HG03064 (cell line): ENCODE measurements around the gene ZNF514.
"Not testable (repeated sequence)": the region's sequence is repeated elsewhere in the genome, so short reads cannot be mapped to it uniquely, and the experiment has no call there.

Experiments used
- ATAC-seq: cut with Tn5 transposase; IDR thresholded peaks from one replicate; pipeline ENCODE4 v1.9.1; 2021; ENCODE audit warnings: low read depth; ENCODE audit not compliant: unreplicated experiment

Gene ZNF514

DNA sequence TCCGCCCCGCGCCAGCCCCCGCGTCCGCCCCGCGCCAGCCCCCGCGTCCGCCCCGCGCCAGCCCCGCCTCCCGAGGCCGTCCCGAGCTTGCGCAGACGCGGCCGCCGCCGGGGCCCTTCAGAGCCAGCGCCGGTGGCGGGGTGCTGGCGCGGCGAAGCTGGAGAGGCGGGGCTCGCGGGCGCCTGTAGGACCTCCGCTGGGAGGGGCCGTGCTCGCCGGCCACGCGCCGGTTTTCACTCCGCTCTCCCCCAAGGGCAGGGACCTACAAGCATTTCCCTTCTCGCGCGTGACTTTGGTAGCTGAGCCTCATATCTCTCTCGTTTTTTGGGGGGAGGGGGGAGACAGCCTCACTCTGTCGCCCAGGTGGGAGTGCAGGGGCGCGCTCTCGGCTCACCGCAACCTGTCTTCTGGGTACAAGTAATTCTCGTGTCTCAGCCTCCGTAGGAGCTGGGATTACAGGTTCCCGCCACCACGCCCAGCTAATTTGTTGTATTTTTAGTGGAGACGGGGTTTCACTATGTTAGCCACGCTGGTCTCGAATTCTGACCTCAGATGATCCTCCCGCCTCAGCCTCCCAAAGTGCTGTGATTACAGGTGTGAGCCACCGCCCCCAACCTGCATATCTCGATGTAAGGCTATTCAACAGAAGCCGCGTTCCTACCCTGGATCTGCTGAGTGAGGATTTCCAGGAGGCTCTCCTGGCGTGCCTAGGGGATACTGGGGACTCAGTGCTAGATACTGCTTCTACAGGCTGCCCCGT, at the start of gene ZNF514:
Gene ZNF514 (minus strand): TSS at position 159 of the 760 bp plus-strand sequence. CDS start 6,595 bp downstream, outside the sequence.
- peak; percentile 75 for ATAC-seq

DNA sequence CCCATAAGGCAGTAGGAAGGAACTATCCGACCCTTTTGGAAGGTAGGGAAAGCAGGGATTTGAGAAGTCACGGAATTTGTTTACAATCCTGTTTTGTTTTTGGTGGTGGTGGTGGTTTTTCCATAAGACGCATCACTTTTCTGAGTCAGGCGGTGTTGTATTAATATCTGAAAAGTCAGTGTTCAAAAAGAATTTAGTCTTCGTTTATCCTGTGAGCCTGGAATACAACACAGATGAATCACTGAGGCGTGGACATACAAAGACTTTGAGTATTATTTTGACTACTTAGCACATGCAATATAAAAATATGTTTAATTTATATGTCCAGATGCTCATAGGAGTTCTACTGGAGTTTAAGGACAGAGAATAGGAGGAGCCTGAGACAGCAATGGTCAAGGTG, 48.5 kb upstream of the ZNF514 start:
- ATAC-seq, result no peak

DNA sequence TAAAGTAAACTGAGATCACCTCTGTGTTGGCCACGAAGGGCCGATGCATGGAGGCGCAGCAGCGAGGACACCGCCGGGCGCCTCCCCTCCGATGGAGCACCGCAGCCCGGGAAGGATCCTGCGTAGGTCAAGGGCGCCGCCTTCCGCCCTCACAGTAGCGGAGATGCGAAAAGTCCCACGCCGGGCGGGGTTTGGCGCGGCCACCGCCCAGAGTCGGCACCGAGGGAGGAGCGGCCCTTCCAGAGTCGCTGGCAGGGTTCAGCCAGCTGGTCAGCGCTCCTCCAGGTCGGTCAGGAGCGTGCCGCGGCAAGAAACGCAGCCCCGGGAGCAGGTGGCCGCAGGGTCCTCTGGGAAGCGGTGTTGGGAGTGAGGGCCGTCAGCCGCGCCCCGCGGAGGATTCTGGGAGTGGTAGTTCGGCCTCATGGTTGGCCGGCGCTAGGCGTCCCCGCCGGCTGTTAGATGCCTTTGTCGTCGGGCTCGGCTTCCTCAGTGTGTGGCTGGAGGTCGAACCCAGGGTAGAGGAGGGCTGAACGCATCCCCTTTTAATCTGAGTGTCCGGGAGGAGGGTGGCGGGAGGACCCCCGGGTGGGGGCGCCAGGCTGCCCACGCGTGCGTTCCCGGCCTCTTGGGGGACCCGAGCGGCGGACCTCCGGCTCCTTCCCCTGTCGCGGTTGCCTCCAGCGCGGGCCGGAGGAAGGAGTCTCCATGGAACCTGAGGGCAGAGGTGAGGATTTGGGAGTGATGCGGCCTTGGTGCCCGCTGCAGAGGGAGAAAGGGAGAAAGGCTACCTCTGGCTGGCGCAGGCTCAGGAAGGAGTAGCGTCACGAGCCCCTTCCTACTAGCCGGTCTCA, 47.7 kb upstream of the ZNF514 start, which contains the start of gene ZNF892:
Gene ZNF892 (plus strand): TSS at position 411 of the 851 bp plus-strand sequence. CDS start 295 bp downstream, at position 706.
- ATAC-seq, result peak; percentile 88

DNA sequence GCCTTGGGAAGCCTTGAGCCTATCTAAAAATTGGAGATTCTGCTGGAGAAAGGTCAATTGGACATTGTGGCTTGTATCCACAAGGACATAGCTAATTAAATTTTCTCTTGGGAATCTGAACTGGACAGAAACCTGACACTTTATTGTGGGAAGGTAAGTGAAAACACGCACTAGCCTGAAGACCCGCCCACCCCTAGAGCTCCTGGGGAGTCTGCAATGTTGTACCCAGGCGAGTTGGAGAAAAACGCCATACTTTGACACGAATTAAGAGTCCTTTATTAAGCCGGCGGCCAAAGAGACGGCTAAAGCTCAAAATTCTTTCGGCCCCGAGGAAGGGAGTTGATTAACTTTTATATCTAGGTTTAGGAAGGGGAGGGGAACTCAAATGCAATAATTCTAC, 46.4 kb upstream of the ZNF514 start:
- no peak for ATAC-seq

DNA sequence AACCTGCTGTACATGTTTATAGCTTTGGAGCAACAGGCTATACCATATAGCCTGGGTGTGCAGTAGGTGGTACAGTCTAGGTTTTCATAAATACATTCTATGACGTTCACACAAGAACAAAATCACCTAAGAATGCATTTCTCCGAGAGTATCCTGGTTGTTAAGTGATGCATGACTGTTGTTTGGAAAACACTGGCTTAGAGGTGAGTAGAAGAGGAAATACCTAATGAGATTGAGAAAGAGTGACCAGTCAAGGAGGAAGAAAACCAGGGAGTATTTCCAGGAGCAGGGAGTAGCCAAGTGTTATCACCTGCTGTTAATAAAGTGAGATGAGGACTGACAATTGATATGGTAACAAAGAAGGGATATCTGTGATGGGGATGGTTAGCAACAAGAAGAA, 44.7 kb upstream of the ZNF514 start:
- no peak for ATAC-seq

DNA sequence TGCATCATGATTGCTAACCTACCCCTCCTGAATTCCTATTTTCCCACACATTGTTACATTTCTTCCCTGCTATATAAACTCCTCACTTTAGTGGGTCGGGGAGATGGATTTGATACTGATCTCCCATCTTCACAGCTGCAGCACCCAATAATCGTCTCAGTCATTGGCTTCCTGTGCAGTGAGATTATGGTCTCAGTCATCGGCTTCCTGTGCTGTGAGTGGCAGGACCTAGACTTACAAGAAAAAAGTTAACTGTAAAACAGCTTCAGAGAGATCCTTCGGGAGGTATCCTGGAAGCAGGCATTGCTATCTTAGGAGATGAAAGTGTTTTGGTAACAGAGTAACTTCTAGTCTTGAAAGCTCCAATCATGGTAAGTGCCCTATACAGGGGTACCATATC, 44.3 kb upstream of the ZNF514 start:
- no peak for ATAC-seq

DNA sequence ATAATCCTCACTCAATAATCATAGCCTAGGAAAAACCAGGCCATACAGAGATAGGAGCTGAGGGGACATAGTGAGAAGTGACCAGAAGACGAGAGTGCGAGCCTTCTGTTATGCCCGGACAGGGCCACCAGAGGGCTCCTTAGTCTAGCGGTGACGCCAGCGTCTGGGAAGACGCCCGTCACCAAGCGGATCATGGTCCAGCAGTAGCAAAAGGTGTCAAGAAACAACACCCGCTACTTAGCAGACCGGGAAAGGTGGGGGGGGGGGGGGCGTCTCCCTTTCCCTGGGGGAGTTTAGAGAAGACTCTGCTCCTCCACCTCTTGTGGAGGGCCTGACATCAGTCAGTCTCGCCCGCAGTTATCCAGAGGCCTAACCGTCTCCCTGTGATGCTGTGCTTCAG, 33.3 kb upstream of the ZNF514 start:
- ATAC-seq, result not testable (repeated sequence)

- no peak for ATAC-seq
These were observed 26.3 kb upstream of the ZNF514 start for GRCh38 chr2:95185973-95186372.

- ATAC-seq, result no peak
These were observed 25.5 kb upstream of the ZNF514 start for GRCh38 chr2:95185197-95185596.

DNA sequence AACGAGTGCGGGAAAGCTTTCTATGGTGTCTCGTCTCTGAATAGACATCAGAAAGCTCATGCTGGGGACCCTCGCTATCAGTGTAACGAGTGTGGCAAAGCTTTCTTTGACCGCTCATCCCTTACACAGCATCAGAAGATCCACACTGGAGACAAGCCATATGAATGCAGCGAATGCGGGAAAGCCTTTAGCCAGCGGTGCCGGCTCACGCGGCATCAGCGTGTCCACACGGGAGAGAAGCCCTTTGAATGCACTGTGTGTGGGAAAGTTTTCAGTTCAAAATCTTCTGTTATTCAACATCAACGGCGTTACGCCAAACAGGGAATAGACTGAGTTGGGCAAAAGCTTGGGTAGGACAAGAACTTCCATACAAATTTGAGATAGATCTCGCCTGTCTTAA, 22.1 kb upstream of the ZNF514 start:
- no peak for ATAC-seq

GRCh38 chr2:95179451-95179850, 19.8 kb upstream of the ZNF514 start:
- ATAC-seq, result no peak

DNA sequence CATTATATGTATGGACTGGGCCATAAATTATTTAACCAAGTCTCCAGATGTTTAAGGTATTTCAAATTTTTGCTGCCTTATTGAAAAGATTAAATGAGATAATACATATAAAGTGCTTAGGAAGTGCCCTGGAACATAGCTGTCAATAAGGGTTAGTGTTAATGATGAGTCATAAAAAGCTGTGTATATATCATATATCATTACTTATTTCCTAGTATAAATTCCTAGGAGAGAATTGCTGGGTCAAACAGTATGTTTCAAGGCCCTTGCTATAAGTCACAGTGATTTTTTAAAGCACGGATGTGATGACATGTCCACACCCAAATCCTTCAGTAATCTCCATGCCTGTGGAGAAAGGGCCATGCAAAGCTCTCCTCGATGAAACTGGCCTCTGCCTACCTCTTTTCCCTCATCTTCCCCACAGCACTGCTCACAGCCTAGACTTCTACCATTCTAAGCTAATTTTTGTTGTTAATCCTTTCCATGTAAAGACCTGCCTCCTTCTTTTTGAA, 14.4 kb upstream of the ZNF514 start:
- ATAC-seq, result no peak

- ATAC-seq, result no peak
These were observed 12.3 kb upstream of the ZNF514 start for GRCh38 chr2:95171902-95172301.

- peak; percentile 7 for ATAC-seq
These were observed 6.6 kb upstream of the ZNF514 start for GRCh38 chr2:95166065-95166763.

DNA sequence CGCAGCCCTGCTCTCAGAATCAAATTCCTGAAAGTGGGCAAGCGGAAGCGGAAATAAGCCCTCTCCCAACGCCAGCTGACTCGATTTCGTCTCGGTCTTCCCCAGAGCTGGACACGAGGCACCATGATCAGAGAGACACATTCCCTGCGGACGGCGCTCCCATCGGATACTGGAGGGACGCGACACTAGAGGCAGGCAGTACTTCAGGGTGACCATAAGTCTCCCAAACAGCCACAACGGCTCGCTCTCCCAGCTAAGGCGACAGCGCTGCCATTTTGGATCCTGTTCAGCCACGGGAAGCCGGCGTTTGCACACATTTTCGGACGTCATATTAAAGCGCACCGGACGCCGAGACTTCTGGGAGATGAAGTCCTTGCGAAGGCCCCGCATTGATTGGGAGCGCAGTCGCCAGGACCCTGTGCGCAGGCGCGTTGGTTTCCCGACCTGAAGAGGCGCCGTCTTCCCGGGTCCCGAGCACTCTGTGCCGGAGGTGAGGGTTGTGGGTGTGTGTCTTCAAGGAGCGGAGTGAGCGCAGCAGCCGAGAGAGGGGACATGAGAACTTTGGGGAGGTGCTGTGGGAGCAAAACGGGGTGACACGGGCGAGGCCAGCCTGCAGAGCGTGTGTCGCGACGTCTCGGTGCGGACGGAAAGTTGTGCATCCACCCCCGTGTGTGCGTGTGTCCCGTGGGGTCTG, 5.9 kb upstream of the ZNF514 start, which contains the start of gene ZNF2:
Gene ZNF2 (plus strand): TSS at position 439 of the 694 bp plus-strand sequence. CDS start 10,418 bp downstream, outside the sequence.
- ATAC-seq, result peak; percentile 95

DNA sequence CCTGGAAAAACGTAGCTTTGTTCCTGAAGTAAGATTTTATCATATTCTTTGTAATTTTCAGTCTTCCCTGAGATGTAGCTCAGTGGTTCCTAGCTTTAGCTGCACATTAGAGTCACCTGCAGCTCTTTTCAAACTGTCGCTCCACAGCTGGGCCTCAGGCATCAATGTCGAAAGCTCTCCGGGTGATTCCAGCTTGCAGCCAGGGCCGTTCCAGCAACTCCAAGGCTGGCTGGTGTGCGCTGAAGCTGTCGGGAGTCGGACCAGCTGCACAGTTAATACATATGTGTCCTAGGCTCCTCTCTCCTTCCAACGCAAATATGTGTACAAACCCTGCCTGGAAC, 5.4 kb upstream of the ZNF514 start:
- ATAC-seq, result peak; percentile 5

DNA sequence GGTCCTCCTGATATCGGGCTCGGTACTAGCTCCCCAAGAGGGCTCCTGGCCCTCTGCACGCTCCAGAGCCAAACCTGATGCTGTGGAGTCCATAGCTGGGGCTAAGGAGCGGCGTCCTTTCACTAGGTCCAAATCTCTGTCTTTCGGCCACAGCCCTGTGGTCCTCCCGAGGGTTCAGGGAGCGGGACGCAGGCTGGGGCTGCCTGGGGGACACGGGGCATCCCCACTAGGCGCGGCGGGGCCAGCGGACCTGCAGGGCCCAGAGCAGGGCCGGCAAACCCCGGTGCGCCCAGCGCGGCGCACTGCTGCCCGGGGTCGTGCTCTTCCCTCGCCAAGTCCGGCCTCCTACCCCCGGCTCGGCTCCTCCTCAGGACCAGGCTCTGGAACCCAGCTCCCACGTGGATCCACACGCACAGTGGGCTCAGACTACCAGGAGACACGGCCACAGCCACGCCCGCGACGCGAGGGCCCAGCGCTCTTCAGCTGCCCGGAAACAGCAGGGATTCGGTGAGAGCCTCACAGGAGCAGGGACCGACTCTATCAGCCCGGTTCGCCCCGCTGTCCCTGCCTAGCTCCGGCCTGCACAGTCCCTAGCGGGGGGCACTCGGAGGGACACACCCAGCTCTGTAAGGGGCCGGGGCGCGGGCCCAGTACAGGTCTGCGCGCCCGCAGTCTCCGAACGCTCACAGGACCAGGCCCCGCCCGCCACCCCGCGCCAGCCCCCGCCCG, 593 bp downstream of the ZNF514 start:
- peak; percentile 27 for ATAC-seq

DNA sequence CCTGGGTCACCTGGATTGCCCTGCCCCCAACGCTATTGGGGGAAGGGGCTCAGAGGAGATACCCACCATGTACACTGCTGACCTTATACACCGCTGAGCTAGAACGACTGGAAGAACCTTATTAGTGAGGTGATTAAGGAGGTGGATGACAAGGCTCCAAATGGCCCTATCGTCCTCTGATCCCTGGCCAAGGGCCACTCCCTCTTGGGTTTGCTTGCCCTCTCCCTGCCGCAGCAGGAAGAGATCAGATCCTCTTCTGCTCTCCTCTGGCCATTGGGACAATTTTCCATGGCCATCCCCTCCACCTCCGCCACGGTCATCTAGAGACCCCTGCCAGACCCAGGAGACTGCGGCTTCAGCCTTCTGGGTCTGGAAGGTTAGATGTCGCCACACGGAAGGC, 1.2 kb downstream of the ZNF514 start:
- ATAC-seq, result no peak

GRCh38 chr2:95149397-95149984, 10.2 kb downstream of the ZNF514 start:
- no peak for ATAC-seq
